Activated T-helper 2 cell treated with anti-CD3 and anti-CD28 coated beads, Interferon-gamma antibody, Interleukin-2, Interleukin-4, amounts not matched to agents 10 μg/mL and 5 μg/mL and 100 μg/mL, durations not matched to agents 14 hours and 24 hours and 36 hours (primary cell): ENCODE measurements around the gene HYOU1. TPM values are rescaled to one million over a fixed set of nuclear protein-coding genes. Genes with fewer than 3 reads are reported as not detected.
"Not testable (repeated sequence)": the region's sequence is repeated elsewhere in the genome, so short reads cannot be mapped to it uniquely, and the experiment has no call there.

Experiments
- DNase-seq: peaks from one replicate; pipeline ENCODE4 v3.0.0; 2021; ENCODE audit warnings: low spot score
- H3K27ac Mint-ChIP-seq: one replicate; pipeline ENCODE4 v1.8.0; 2021; ENCODE audit warnings: mixed read lengths
- H3K27me3 Mint-ChIP-seq: one replicate; pipeline ENCODE4 v1.8.0; 2021; ENCODE audit warnings: low read depth, mixed read lengths
- H3K36me3 Mint-ChIP-seq: one replicate; pipeline ENCODE4 v1.8.0; 2021; ENCODE audit warnings: low read depth, mixed read lengths
- H3K4me1 Mint-ChIP-seq: one replicate; pipeline ENCODE4 v1.8.0; 2021; ENCODE audit warnings: low read depth, mixed read lengths
- H3K4me3 Mint-ChIP-seq: one replicate; pipeline ENCODE4 v1.8.0; 2021; ENCODE audit warnings: low read depth, mild to moderate bottlenecking, moderate library complexity, mixed read lengths
- H3K9me3 Mint-ChIP-seq: one replicate; pipeline ENCODE4 v1.8.0; 2021; ENCODE audit warnings: mixed read lengths
- intact Hi-C: fragments of 100-400 bp; cut with micrococcal nuclease; formaldehyde crosslinking; loops from one replicate; pipeline ENCODE4 v1.15.1; 2023
- total RNA-seq: library from RNA; stranded (reverse); gene quantifications from 2 replicates; pipeline ENCODE4 v1.2.3, GENCODE V29; 2022

HYOU1 gene
- 215 and 226 TPM in 2 replicates for total RNA-seq

GRCh38 chr11:119057000-119057769 is at the start of gene HYOU1:
Gene HYOU1 (minus strand): TSS chr11:119057205. CDS start chr11:119056160, 1,045 bp downstream.
- peaks cover 28% of the 10 kb centered on the region for H3K4me1 Mint-ChIP-seq
- intact Hi-C loops, result loop anchor here (1.0 to 5.0 kb wide), 6 partner anchors 10 to 60 kb away; partner anchors contain the start of genes CENATAC, HMBS, RPS25 and SLC37A4
- peak within 1 kb of the TSS; percentile 99 for H3K27ac Mint-ChIP-seq
- peak; percentile 97 for DNase-seq
- peak within 1 kb of the TSS; percentile 98 for H3K4me3 Mint-ChIP-seq
- H3K36me3 Mint-ChIP-seq, result peaks cover 46% of the 10 kb centered on the region
- no peaks in the 10 kb centered on the region for H3K9me3 Mint-ChIP-seq
- H3K27me3 Mint-ChIP-seq, result no peaks in the 10 kb centered on the region

DNA sequence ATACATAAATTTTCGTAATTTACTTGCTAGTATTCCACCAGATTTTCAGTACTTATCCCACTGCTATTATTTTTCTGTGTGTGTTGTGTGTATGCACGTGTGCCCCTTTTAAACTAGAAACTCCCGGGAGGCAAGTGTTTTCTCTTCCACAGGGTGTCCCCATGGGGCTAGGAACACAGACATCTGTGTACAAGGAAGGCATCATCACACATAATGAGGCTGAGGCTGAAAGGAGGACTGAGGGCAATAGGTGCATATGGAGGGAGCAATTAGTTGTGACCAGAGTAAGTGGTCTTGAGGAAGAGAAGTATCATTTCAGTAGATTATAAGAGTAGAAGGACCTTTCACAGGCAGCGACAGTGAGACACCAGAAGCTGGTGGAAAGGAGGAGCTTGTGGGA is 46.8 kb upstream of the HYOU1 start:
- H3K27me3 Mint-ChIP-seq, result no peaks in the 10 kb centered on the region
- DNase-seq, result no peak
- H3K27ac Mint-ChIP-seq, result peak overlapping the region; percentile 72
- peak overlapping the region; percentile 46 for H3K4me3 Mint-ChIP-seq
- intact Hi-C loops, result loop anchor here (5.0 kb wide), 2 partner anchors 64 to 176 kb away; partner anchors contain the start of genes BCL9L and NLRX1
- peaks cover 37% of the 10 kb centered on the region for H3K4me1 Mint-ChIP-seq
- no peaks in the 10 kb centered on the region for H3K9me3 Mint-ChIP-seq
- peaks cover 18% of the 10 kb centered on the region for H3K36me3 Mint-ChIP-seq

DNA sequence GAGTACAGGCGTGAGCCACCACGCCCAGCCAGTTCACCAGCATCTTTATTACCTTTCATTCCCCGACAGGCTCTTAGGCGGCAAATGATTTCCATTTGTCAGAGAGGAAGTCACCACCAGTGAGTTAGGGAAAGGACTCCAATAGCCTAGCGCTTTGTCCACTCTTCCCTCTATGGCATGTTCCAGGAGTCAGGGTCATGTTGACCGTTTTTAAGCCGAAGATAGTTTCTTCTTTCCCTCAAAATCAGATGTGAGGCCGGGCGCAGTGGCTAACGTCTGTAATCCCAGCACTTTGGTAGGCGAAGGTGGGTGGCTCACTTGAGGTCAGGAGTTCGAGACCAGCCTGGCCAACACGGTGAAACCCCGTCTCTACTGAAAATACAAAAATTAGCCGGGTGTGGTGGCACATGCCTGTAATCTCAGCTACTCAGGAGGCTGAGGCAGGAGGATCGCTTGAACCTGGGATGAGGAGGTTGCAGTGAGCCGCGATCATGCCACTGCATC is 46.2 kb upstream of the HYOU1 start:
- H3K27me3 Mint-ChIP-seq, result not testable (repeated sequence)
- peak overlapping the region; percentile 72 for H3K27ac Mint-ChIP-seq

GRCh38 chr11:119101759-119102423 is 44.9 kb upstream of the HYOU1 start, which contains the start of gene DPAGT1:
Gene DPAGT1 (minus strand): TSS chr11:119101853. CDS start chr11:119101655, 198 bp downstream.
- peak; percentile 84 for DNase-seq
- Mint-ChIP-seq H3K36me3 (peaks cover 33% of the 10 kb centered on the region), H3K9me3 (no peaks in the 10 kb centered on the region), H3K4me1 (peaks cover 32% of the 10 kb centered on the region), H3K27me3 (no peaks in the 10 kb centered on the region), H3K4me3 (peak within 1 kb of the TSS; percentile 91), H3K27ac (peak within 1 kb of the TSS; percentile 98)
- intact Hi-C loops, result loop anchor here (1.0 to 5.0 kb wide), 6 partner anchors 8 to 232 kb away; partner anchors contain the start of genes BCL9L, NLRX1, RNF26 and VPS11

More for the DNA sequence above, 46.2 kb upstream of the HYOU1 start:
- H3K36me3 Mint-ChIP-seq, result peaks cover 20% of the 10 kb centered on the region
- intact Hi-C loops, result loop anchor here (5.0 kb wide), 2 partner anchors 64 to 176 kb away; partner anchors contain the start of genes BCL9L and NLRX1
- DNase-seq, H3K9me3 Mint-ChIP-seq: not testable (repeated sequence)
- H3K4me3 Mint-ChIP-seq, result peak overlapping the region; percentile 91
- H3K4me1 Mint-ChIP-seq, result peaks cover 34% of the 10 kb centered on the region

DNA sequence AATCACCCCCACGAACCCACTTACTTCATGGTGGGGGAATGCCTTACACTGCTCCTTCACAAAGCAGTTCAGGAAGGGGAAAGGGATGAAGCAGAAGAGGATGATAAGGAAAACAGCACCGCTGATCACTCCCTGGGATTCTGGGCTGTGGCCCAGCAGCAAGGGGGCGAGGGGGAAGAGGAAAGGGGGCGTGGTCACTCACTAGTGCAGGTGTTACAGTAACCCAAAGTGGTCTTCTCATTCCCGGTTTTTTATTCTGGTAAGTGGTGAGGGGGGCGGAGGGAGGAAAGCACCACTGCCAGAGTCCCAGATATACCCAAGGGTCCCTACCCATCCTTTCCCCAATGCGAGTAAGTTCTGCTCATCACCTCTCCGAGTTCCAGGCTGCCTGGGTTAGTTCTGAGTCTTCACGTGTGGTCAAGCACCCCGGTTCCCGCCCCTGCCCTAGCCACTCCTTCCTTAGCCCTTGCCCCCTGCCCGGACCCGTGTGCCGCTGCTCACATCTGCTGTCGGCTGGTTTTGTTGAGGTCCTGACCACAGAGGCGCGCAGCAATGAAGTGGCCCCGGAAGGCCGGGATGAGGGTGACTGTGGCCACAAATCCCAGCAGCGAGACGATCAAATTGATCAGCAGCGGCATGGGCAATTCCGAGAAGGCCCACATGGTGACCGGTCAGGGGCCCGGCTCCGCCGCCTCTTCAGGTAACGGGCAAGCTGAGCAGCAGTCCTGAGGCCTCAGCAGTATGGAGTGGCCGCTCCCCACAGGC is 44.2 kb upstream of the HYOU1 start:
- Mint-ChIP-seq H3K4me1 (peaks cover 30% of the 10 kb centered on the region), H3K27me3 (no peaks in the 10 kb centered on the region), H3K27ac (peak overlapping the region; percentile 98), H3K9me3 (no peaks in the 10 kb centered on the region), H3K36me3 (peaks cover 40% of the 10 kb centered on the region), H3K4me3 (peak overlapping the region; percentile 91)
- no peak for DNase-seq
- intact Hi-C loops, result loop anchor here (1.0 to 5.0 kb wide), 3 partner anchors 34 to 174 kb away; partner anchors contain the start of genes BCL9L, NLRX1 and VPS11

DNA sequence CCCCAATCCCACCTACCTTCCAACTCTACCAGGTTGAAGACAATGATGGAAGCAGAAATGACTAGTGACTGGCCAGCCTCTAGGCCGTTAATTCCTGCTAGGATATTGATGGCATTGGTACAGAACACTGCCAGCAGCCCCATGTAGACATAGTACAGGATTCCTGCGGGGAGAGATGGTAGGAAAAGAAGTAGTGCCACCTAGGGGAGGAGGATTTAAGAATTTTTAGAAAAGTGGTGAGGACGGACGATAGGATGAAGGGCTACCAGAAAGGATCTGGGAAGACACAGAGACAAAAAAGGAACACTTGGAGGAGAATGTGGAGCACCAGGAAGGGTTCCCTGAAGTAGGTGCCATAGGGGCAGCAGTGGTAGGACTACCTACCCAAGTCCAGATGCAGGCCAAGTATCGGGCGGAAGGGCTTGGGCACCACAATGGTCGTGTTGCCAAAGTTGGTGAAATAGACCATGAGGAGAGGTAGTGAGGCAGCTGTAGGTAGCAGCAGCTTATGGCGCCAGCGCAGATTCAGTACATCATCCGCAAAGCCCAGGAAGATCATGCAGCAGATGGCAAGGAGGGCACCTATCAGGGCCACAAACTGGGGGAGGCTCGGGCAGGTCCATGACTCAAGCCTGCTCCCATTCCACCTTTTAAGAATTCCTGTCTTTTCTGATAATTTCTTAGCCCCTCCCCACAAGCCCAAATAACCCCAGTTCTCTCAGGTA is 43.4 kb upstream of the HYOU1 start:
- H3K27ac Mint-ChIP-seq, result peak overlapping the region; percentile 98
- intact Hi-C loops, result loop anchor here (5.0 kb wide), 2 partner anchors 67 to 173 kb away; partner anchors contain the start of genes BCL9L and NLRX1
- peaks cover 1% of the 10 kb centered on the region for H3K27me3 Mint-ChIP-seq
- no peak for DNase-seq
- H3K4me1 Mint-ChIP-seq, result peaks cover 34% of the 10 kb centered on the region
- peak overlapping the region; percentile 91 for H3K4me3 Mint-ChIP-seq
- peaks cover 46% of the 10 kb centered on the region for H3K36me3 Mint-ChIP-seq
- H3K9me3 Mint-ChIP-seq, result no peaks in the 10 kb centered on the region

DNA sequence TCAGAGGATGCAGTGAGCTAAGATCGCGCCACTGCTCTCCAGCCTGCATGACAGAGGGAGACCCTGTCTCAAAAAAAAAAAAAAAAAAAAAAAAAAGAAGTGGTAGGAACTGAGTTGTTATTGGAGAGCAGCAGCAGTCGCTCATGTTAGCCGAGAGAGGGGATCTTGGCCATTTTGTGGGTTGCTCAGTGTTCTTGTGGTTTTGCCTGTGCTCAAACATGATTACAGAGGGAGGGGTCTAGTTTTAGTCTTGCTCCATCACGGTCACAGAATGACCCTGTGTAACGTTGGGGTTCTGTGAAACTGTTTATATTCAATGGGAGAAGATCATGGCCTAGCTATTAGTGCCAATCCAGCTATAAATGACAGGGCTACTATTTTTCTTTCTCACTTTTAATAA is 42.7 kb upstream of the HYOU1 start:
- H3K27ac Mint-ChIP-seq, result no peak overlapping the region
- intact Hi-C loops, result loop anchor here (5.0 kb wide), 2 partner anchors 68 to 172 kb away; partner anchors contain the start of genes BCL9L and NLRX1
- H3K4me1 Mint-ChIP-seq, result peaks cover 32% of the 10 kb centered on the region

GRCh38 chr11:119095066-119095880 is 38.3 kb upstream of the HYOU1 start:
- H3K4me1 Mint-ChIP-seq, result peaks cover 50% of the 10 kb centered on the region
- peak overlapping the region; percentile 89 for H3K4me3 Mint-ChIP-seq
- H3K36me3 Mint-ChIP-seq, result peaks cover 79% of the 10 kb centered on the region
- H3K27me3 Mint-ChIP-seq, result peaks cover 2% of the 10 kb centered on the region
- intact Hi-C loops, result loop anchor here (1.0 to 2.0 kb wide), 8 partner anchors 10 to 112 kb away; partner anchors contain the start of genes C2CD2L, CBL, HINFP and HYOU1
- H3K27ac Mint-ChIP-seq, result peak overlapping the region; percentile 89
- peak; percentile 99 for DNase-seq
- no peaks in the 10 kb centered on the region for H3K9me3 Mint-ChIP-seq

More for the DNA sequence above, 42.7 kb upstream of the HYOU1 start:
- peaks cover 52% of the 10 kb centered on the region for H3K36me3 Mint-ChIP-seq
- peak overlapping the region; percentile 91 for H3K4me3 Mint-ChIP-seq
- H3K9me3 Mint-ChIP-seq, result no peaks in the 10 kb centered on the region
- H3K27me3 Mint-ChIP-seq, result peaks cover 2% of the 10 kb centered on the region
- DNase-seq, result no peak

GRCh38 chr11:119094816-119095065 is 37.7 kb upstream of the HYOU1 start:
- no peaks in the 10 kb centered on the region for H3K9me3 Mint-ChIP-seq
- H3K4me1 Mint-ChIP-seq, result peaks cover 45% of the 10 kb centered on the region
- no peak for DNase-seq
- intact Hi-C loops, result loop anchor here (1.0 to 2.0 kb wide), 9 partner anchors 8 to 112 kb away; partner anchors contain the start of genes C2CD2L, CBL, HINFP and HYOU1
- H3K27ac Mint-ChIP-seq, result peak overlapping the region; percentile 89
- H3K27me3 Mint-ChIP-seq, result peaks cover 2% of the 10 kb centered on the region
- peaks cover 74% of the 10 kb centered on the region for H3K36me3 Mint-ChIP-seq
- H3K4me3 Mint-ChIP-seq, result peak overlapping the region; percentile 89

- Mint-ChIP-seq H3K36me3 (peaks cover 73% of the 10 kb centered on the region), H3K4me3 (peak overlapping the region; percentile 92), H3K27me3 (peaks cover 2% of the 10 kb centered on the region), H3K9me3 (no peaks in the 10 kb centered on the region), H3K27ac (peak overlapping the region; percentile 89), H3K4me1 (peaks cover 45% of the 10 kb centered on the region)
- intact Hi-C loops, result loop anchor here (1.0 to 2.0 kb wide), 6 partner anchors 8 to 113 kb away; partner anchors contain the start of genes CBL, HINFP, RPS25 and SLC37A4
- no peak for DNase-seq
Measured at GRCh38 chr11:119093942-119094815, 37.2 kb upstream of the HYOU1 start.
